ENCODE measurements around the gene EEF2KMT.

GRCh38 chr16:5064915-5065314, 32.7 kb downstream of the EEF2KMT start:
- TF ChIP-seq CTCF (conservative IDR thresholded peaks at IDR 0.05; ENCODE audit: low read length) (no peak), EZH2phosphoT487 (IDR thresholded peaks at IDR 0.05; ENCODE audit: borderline replicate concordance) (no peak)
